Measurements from ENCODE around the gene HTT. TPM values are rescaled to one million over a fixed set of nuclear protein-coding genes. Genes with fewer than 3 reads are reported as not detected.

The HTT gene
- total and polyA plus RNA-seq, 5 donors: 13.0 to 25.2 (median 23.1) TPM

GRCh38 chr4:3213106-3213425 lies 138.6 kb downstream of the HTT start:
- DNase-seq (no peak), ATAC-seq (no peak)
- Histone ChIP-seq H3K4me1 (ENCODE audit: control insufficient read depth, insufficient read depth, low read length) (no peaks in the 10 kb centered on the region), H3K27ac (ENCODE audit: low read length) (no peak overlapping the region), H3K27me3 (ENCODE audit: control insufficient read depth, insufficient read depth) (no peaks in the 10 kb centered on the region), H3K9me3 (ENCODE audit: control insufficient read depth, low read length) (no peaks in the 10 kb centered on the region), H3K4me3 (ENCODE audit: low read length) (no peak overlapping the region)
- intact Hi-C loops (cut with DNase I): no loop called here
- WGBS: 91% methylated on average over 4 of the region's 4 CpGs

GRCh38 chr4:3213661-3214250 lies 139.3 kb downstream of the HTT start:
- DNase-seq: no peak
- Histone ChIP-seq H3K27me3 (ENCODE audit: control insufficient read depth, insufficient read depth) (no peaks in the 10 kb centered on the region), H3K4me3 (ENCODE audit: low read length) (no peak overlapping the region), H3K27ac (ENCODE audit: low read length) (no peak overlapping the region), H3K4me1 (ENCODE audit: control insufficient read depth, insufficient read depth, low read length) (no peaks in the 10 kb centered on the region), H3K9me3 (ENCODE audit: control insufficient read depth, low read length) (no peaks in the 10 kb centered on the region)
- WGBS: 96% methylated on average over 15 of the region's 15 CpGs
- intact Hi-C loops (cut with DNase I): no loop called here
- ATAC-seq: no peak

- no peak overlapping the region for H3K27ac ChIP-seq (ENCODE audit: low read length)
- ATAC-seq (no peak), DNase-seq (no peak)
- H3K4me3 ChIP-seq (ENCODE audit: low read length): no peak overlapping the region
- WGBS: 93% methylated on average over 12 of the region's 12 CpGs
- intact Hi-C loops (cut with DNase I): no loop called here
- H3K4me1 ChIP-seq (ENCODE audit: control insufficient read depth, insufficient read depth, low read length): no peaks in the 10 kb centered on the region
- H3K9me3 ChIP-seq (ENCODE audit: control insufficient read depth, low read length): no peaks in the 10 kb centered on the region
- H3K27me3 ChIP-seq (ENCODE audit: control insufficient read depth, insufficient read depth): no peaks in the 10 kb centered on the region
These were observed 140.8 kb downstream of the HTT start for GRCh38 chr4:3215256-3215655.

GRCh38 chr4:3215733-3216132 lies 141.3 kb downstream of the HTT start:
- no peak for DNase-seq
- Histone ChIP-seq H3K27ac (ENCODE audit: low read length) (no peak overlapping the region), H3K27me3 (ENCODE audit: control insufficient read depth, insufficient read depth) (no peaks in the 10 kb centered on the region), H3K4me3 (ENCODE audit: low read length) (no peak overlapping the region), H3K4me1 (ENCODE audit: control insufficient read depth, insufficient read depth, low read length) (no peaks in the 10 kb centered on the region), H3K9me3 (ENCODE audit: control insufficient read depth, low read length) (no peaks in the 10 kb centered on the region)
- 98% methylated on average over 4 of the region's 4 CpGs for WGBS
- intact Hi-C loops (cut with DNase I): no loop called here
- ATAC-seq: no peak

DNA sequence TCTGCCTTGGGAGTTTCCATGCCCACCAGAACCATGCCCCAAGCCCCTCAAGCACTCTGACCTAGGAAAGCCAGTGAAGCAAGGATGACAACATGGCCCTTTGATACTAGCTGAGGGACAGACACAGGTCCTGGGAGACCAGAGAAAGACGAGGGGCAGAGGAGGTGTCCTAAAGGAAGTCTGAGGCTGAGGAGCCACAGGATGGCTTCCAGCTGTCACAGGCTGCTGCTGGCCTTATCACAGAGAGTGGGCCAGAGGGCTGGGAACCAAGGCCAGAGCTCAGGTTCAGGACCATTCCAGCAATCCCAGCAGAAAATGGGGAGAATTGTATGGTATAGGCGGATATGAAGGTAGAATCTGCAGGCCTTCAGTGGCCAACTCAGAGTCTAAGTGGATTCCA lies 142.8 kb downstream of the HTT start:
- ATAC-seq: no peak
- no peaks in the 10 kb centered on the region for H3K27me3 ChIP-seq (ENCODE audit: control insufficient read depth, insufficient read depth)

GRCh38 chr4:3217771-3218170 lies 143.3 kb downstream of the HTT start:
- no peaks in the 10 kb centered on the region for H3K27me3 ChIP-seq (ENCODE audit: control insufficient read depth, insufficient read depth)
- WGBS: 94% methylated on average over 16 of the region's 16 CpGs
- DNase-seq (no peak), ATAC-seq (no peak)
- intact Hi-C loops (cut with DNase I): no loop called here
- H3K27ac ChIP-seq (ENCODE audit: low read length): no peak overlapping the region
- no peaks in the 10 kb centered on the region for H3K9me3 ChIP-seq (ENCODE audit: control insufficient read depth, low read length)
- H3K4me1 ChIP-seq (ENCODE audit: control insufficient read depth, insufficient read depth, low read length): no peaks in the 10 kb centered on the region
- H3K4me3 ChIP-seq (ENCODE audit: low read length): no peak overlapping the region

More for the DNA sequence above, 142.8 kb downstream of the HTT start:
- no peak for DNase-seq
- no peaks in the 10 kb centered on the region for H3K9me3 ChIP-seq (ENCODE audit: control insufficient read depth, low read length)
- no peaks in the 10 kb centered on the region for H3K4me1 ChIP-seq (ENCODE audit: control insufficient read depth, insufficient read depth, low read length)
- no peak overlapping the region for H3K27ac ChIP-seq (ENCODE audit: low read length)
- H3K4me3 ChIP-seq (ENCODE audit: low read length): no peak overlapping the region
- 82% methylated on average over 2 of the region's 2 CpGs for WGBS
- intact Hi-C loops (cut with DNase I): no loop called here

DNA sequence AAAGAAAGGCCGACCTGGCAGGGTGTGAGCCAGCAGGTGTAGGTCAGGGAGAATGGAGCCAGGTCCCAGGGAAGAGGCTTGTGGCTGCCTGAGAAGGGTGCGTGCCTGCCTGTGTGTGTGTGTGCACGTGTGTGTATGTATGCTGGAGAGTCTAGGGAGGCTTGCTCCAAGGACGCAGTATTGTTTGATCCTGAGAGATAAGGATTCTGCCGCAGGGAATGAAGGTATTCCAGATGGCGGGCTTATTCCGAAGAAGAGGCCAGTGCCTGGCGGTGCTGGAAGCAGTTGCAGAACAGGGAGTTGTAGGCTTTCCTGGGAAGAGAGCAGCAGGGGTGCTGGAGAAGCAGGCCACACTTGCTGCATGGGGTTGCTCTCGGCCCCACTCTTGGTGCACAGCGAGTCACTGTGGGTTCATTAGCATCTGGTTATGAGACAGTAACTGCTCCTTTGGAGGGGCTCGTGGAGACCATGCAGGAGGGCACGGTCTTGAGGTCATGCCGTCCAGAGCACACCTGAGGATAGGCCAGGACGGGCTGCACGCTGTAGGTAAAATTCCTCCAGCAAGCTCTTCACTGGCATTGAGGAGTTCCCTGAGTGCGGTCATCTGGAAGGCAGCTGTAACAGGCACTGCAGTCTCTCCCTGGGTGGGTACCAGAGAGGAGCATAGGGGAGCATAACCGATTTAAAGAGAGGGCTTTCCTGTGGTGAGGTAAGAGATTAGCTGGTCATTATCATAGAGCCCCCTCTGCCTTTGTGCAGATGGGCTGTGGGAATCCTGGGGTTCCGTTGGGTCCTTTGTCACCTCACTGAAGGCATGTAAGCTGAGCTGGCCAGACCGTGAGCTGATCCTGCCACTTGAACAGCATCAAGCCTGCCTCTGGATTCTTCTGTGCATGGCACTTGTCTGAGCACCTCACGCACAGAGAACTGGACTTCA lies 144.6 kb downstream of the HTT start:
- no peak overlapping the region for H3K27ac ChIP-seq (ENCODE audit: low read length)
- no peaks in the 10 kb centered on the region for H3K9me3 ChIP-seq (ENCODE audit: control insufficient read depth, low read length)
- ATAC-seq (no peak), DNase-seq (no peak)
- no peaks in the 10 kb centered on the region for H3K4me1 ChIP-seq (ENCODE audit: control insufficient read depth, insufficient read depth, low read length)
- no peak overlapping the region for H3K4me3 ChIP-seq (ENCODE audit: low read length)
- intact Hi-C loops (cut with DNase I): no loop called here
- WGBS: 94% methylated on average over 20 of the region's 20 CpGs
- H3K27me3 ChIP-seq (ENCODE audit: control insufficient read depth, insufficient read depth): no peaks in the 10 kb centered on the region

DNA sequence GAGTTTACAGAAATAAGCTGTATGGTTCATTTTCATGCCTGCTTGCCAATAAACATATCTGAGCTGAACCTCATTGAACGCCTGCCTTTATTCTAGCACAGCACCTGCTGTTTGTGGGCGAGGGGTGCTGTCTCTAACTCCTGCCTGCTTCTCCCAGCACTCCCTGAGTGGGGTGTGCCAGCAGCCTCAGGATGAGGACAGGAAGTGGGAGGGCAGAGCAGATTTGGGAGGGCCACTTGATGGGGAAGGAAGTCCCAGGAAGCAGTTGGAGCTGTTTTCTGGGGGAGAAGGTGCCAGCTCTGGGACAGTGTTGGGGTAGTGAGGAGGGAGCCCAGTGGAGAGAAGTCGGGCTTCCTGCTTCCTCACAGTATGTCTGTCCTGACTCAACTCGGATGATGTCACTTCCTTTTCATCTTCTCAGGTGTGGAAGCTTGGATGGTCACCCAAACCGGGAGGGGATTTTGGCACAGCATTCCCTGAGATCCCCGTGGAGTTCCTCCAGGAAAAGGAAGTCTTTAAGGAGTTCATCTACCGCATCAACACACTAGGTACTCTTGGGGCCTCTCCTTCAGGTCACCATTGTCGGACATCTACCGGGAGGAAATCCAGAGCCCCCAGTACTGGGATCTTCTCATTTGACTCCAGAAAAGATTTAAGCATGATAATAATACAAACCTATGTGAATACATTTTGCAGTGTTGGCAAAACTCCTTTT lies 145.4 kb downstream of the HTT start:
- Histone ChIP-seq H3K4me3 (ENCODE audit: low read length) (no peak overlapping the region), H3K27ac (ENCODE audit: low read length) (no peak overlapping the region), H3K9me3 (ENCODE audit: control insufficient read depth, low read length) (no peaks in the 10 kb centered on the region), H3K4me1 (ENCODE audit: control insufficient read depth, insufficient read depth, low read length) (no peaks in the 10 kb centered on the region), H3K27me3 (ENCODE audit: control insufficient read depth, insufficient read depth) (no peaks in the 10 kb centered on the region)
- intact Hi-C loops (cut with DNase I): no loop called here
- DNase-seq: no peak
- peak in 1 of 2 donors; percentile 27 for ATAC-seq
- WGBS: 73% methylated on average over 9 of the region's 9 CpGs

DNA sequence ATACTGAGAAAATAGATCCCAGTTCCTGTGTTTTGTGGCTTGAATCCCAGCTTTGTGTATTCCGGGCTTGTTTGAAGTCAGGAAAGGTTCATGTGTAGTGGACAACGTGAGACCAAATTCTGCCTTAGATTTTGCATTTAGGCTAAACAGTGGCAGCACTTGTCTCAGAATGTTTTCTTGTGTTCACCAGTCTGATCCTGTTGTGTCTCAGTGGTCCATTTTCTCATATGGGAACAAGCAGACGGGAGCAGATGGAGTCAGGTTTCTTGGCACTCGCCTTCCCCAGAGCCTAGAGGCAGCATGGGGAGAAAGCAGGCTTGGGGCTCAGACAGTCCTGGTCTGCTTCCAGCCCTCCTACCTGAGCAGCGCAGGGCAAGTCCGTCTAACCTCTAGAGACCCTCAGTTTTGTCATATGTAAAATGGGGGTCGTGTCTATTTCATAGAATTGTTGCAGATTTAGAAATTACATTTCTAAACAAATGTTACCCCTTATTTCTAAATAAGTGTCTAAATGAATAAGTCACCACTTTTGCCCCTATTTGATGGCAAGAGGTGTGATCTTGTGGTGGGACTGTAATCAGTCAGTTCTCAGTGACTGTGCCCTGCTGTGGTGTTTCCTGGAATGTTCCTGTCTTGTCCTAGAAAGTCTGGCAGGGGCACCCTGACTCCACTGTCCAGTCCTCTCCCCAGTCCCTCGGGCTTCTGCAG lies 146.1 kb downstream of the HTT start:
- no peaks in the 10 kb centered on the region for H3K9me3 ChIP-seq (ENCODE audit: control insufficient read depth, low read length)
- WGBS: 79% methylated on average over 8 of the region's 8 CpGs
- no peaks in the 10 kb centered on the region for H3K4me1 ChIP-seq (ENCODE audit: control insufficient read depth, insufficient read depth, low read length)
- no peaks in the 10 kb centered on the region for H3K27me3 ChIP-seq (ENCODE audit: control insufficient read depth, insufficient read depth)
- H3K4me3 ChIP-seq (ENCODE audit: low read length): no peak overlapping the region
- ATAC-seq (no peak), DNase-seq (no peak)
- no peak overlapping the region for H3K27ac ChIP-seq (ENCODE audit: low read length)
- intact Hi-C loops (cut with DNase I): no loop called here

DNA sequence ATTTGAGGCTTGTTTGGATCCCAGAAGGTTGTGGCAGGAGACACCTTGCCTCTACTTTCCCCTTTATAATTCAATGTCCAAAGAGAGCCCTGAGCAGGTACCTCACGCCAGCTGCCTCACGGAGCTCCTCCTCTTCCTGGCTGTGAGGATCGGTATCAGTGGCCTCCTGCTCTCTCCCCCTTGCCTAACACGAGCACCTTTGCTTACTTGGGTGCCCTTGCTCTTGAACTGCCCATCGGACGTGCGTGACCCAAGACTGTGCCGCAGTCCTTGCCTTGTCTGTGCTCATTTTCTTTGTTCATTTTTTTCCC lies 146.7 kb downstream of the HTT start:
- no peak overlapping the region for H3K27ac ChIP-seq (ENCODE audit: low read length)
- DNase-seq (no peak), ATAC-seq (no peak)
- no peak overlapping the region for H3K4me3 ChIP-seq (ENCODE audit: low read length)
- no peaks in the 10 kb centered on the region for H3K4me1 ChIP-seq (ENCODE audit: control insufficient read depth, insufficient read depth, low read length)
- intact Hi-C loops (cut with DNase I): no loop called here
- H3K9me3 ChIP-seq (ENCODE audit: control insufficient read depth, low read length): no peaks in the 10 kb centered on the region
- no peaks in the 10 kb centered on the region for H3K27me3 ChIP-seq (ENCODE audit: control insufficient read depth, insufficient read depth)
- 93% methylated on average over 8 of the region's 8 CpGs for WGBS

GRCh38 chr4:3221996-3222395 lies 147.5 kb downstream of the HTT start:
- Histone ChIP-seq H3K4me3 (ENCODE audit: low read length) (no peak overlapping the region), H3K9me3 (ENCODE audit: control insufficient read depth, low read length) (no peaks in the 10 kb centered on the region), H3K27me3 (ENCODE audit: control insufficient read depth, insufficient read depth) (no peaks in the 10 kb centered on the region), H3K27ac (ENCODE audit: low read length) (no peak overlapping the region), H3K4me1 (ENCODE audit: control insufficient read depth, insufficient read depth, low read length) (no peaks in the 10 kb centered on the region)
- 86% methylated on average over 12 of the region's 12 CpGs for WGBS
- intact Hi-C loops (cut with DNase I): no loop called here
- no peak for DNase-seq
- no peak for ATAC-seq

All from right cardiac atrium (tissue), 5 donors.